H1 (cell line): Measurements from ENCODE around the gene SSH2. TPM values are rescaled to one million over a fixed set of nuclear protein-coding genes. Genes with fewer than 3 reads are reported as not detected.

Source experiments
- CTCF ChIA-PET: fragments of 300-600 bp; sonication (Branson Sonifier 250); formaldehyde crosslinking; loops from one replicate; lab custom pipeline; 2021; ENCODE audit not compliant: partially characterized antibody; lab: Charles Lee
- POLR2A ChIA-PET: fragments of 300-600 bp; sonication (Branson Sonifier 250); formaldehyde crosslinking; loops from one replicate; lab custom pipeline; 2021; ENCODE audit warnings: inconsistent platforms; ENCODE audit not compliant: partially characterized antibody; lab: Charles Lee
- DNase-seq, 2 experiments: peaks; one replicate each; pipeline versions ENCODE4 v3.0.0 to v3.0.0-alpha.2; 2010 to 2022; ENCODE audit warnings: low spot score in 2 of 2, low read depth in 1 of 2, mixed read lengths in 1 of 2
- FAIRE-seq: peaks from 2 replicates; lab custom pipeline; 2011; peaks lifted over from hg19 to GRCh38; lab: Jason Lieb, UNC
- H2AFZ ChIP-seq: 2 replicates; pipeline ENCODE4 v1.8.1; 2012; ENCODE audit warnings: low read length, inconsistent platforms
- H2AK5ac ChIP-seq: 2 replicates; pipeline ENCODE4 v1.6.1; 2013; ENCODE audit warnings: low read depth, low read length
- H2BK120ac ChIP-seq: replicated peaks from 2 replicates; pipeline ENCODE3; 2013; ENCODE audit warnings: low read depth, low read length, inconsistent platforms
- H2BK12ac ChIP-seq: 2 replicates; pipeline ENCODE4 v1.6.1; 2013; ENCODE audit warnings: low read depth, low read length
- H2BK15ac ChIP-seq: 2 replicates; pipeline ENCODE4 v1.6.1; 2013; ENCODE audit warnings: low read length
- H2BK20ac ChIP-seq: 2 replicates; pipeline ENCODE4 v1.6.1; 2013; ENCODE audit warnings: low read length
- H2BK5ac ChIP-seq: 2 replicates; pipeline ENCODE4 v1.6.1; 2013; ENCODE audit warnings: low read depth, low read length
- H3K14ac ChIP-seq: 2 replicates; pipeline ENCODE4 v1.6.1; 2013; ENCODE audit warnings: inconsistent platforms; ENCODE audit not compliant: insufficient read length
- H3K18ac ChIP-seq: 2 replicates; pipeline ENCODE4 v1.6.1; 2013; ENCODE audit warnings: low read length; ENCODE audit errors: extremely low read depth
- H3K23ac ChIP-seq: 2 replicates; pipeline ENCODE4 v1.6.1; 2013; ENCODE audit warnings: inconsistent platforms; ENCODE audit not compliant: insufficient read length
- H3K23me2 ChIP-seq: 2 replicates; pipeline ENCODE4 v1.6.1; 2013; ENCODE audit warnings: low read depth, low read length
- H3K27ac ChIP-seq: 2 replicates; pipeline ENCODE4 v1.6.1; 2011; ENCODE audit warnings: low read depth, low read length, inconsistent platforms
- H3K27me3 ChIP-seq, 4 experiments: replicated peaks in 1 of 4; 1 replicate in 1 of 4; 2 replicates in 3 of 4; pipeline versions ENCODE4 v1.6.1 to v1.8.1; 2011 to 2013; ENCODE audit warnings: low read length in 3 of 4, mild to moderate bottlenecking in 3 of 4, inconsistent platforms in 2 of 4, mixed read lengths in 2 of 4, moderate library complexity in 1 of 4; ENCODE audit not compliant: control insufficient read depth in 3 of 4, insufficient read depth in 3 of 4; ENCODE audit errors: extremely low read depth in 1 of 4
- H3K36me3 ChIP-seq, 4 experiments: 2 replicates each; pipeline versions ENCODE4 v1.6.1 to v1.8.1; 2011 to 2013; ENCODE audit warnings: mild to moderate bottlenecking in 4 of 4, low read length in 3 of 4, moderate library complexity in 2 of 4, control low read depth in 1 of 4, inconsistent platforms in 1 of 4; ENCODE audit not compliant: insufficient read depth in 4 of 4, control insufficient read depth in 2 of 4
- H3K4ac ChIP-seq: replicated peaks from 2 replicates; pipeline ENCODE3; 2013; ENCODE audit warnings: low read length, low read depth, mixed read lengths, inconsistent platforms; ENCODE audit not compliant: insufficient read length
- H3K4me1 ChIP-seq, 4 experiments: replicated peaks in 1 of 4; 1 replicate in 1 of 4; 2 replicates in 3 of 4; pipeline versions ENCODE4 v1.6.1 to v1.8.1; 2011 to 2013; ENCODE audit warnings: low read length in 3 of 4, inconsistent platforms in 2 of 4, mixed read lengths in 1 of 4; ENCODE audit not compliant: insufficient read depth in 4 of 4, control insufficient read depth in 3 of 4
- H3K4me2 ChIP-seq, 2 experiments: 2 replicates each; pipeline versions ENCODE4 v1.6.1 to v1.8.1; 2011 to 2013; ENCODE audit warnings: low read depth in 2 of 2, low read length in 2 of 2, control low read depth in 1 of 2, inconsistent platforms in 1 of 2, mild to moderate bottlenecking in 1 of 2; ENCODE audit not compliant: insufficient read depth in 1 of 2
- H3K4me3 ChIP-seq, 4 experiments: fragments of 200-600, 300-600 bp in 1 of 4; sonication (generic), shearing (Covaris generic), sonication (Bioruptor Twin) in 1 of 4; 2 replicates each; pipeline versions ENCODE4 v1.5.1 to v1.8.1; 2011 to 2016; ENCODE audit warnings: low read length in 4 of 4, low read depth in 3 of 4, control low read depth in 2 of 4, inconsistent platforms in 2 of 4, mild to moderate bottlenecking in 2 of 4, mixed read lengths in 1 of 4, moderate library complexity in 1 of 4; ENCODE audit not compliant: insufficient read depth in 2 of 4; ENCODE audit errors: extremely low read depth in 1 of 4
- H3K56ac ChIP-seq: replicated peaks from 2 replicates; pipeline ENCODE3; 2013; ENCODE audit warnings: low read depth, mild to moderate bottlenecking, mixed read lengths, low read length, inconsistent platforms; ENCODE audit not compliant: insufficient read length
- H3K79me1 ChIP-seq: 2 replicates; pipeline ENCODE4 v1.6.1; 2013; ENCODE audit warnings: low read depth, low read length, control low read depth
- H3K79me2 ChIP-seq, 2 experiments: 2 replicates each; pipeline versions ENCODE4 v1.6.1 to v1.8.1; 2012 to 2013; ENCODE audit warnings: low read length in 2 of 2, mild to moderate bottlenecking in 2 of 2, inconsistent platforms in 1 of 2; ENCODE audit not compliant: insufficient read depth in 2 of 2, control insufficient read depth in 1 of 2
- H3K9ac ChIP-seq, 4 experiments: replicated peaks in 1 of 4; 1 replicate in 1 of 4; 2 replicates in 3 of 4; pipeline versions ENCODE4 v1.6.1 to v1.8.1; 2011 to 2013; ENCODE audit warnings: low read depth in 3 of 4, low read length in 3 of 4, control low read depth in 2 of 4, mild to moderate bottlenecking in 2 of 4, moderate library complexity in 2 of 4, inconsistent platforms in 1 of 4; ENCODE audit errors: extremely low read depth in 1 of 4
- H3K9me3 ChIP-seq, 2 experiments: 2 replicates each; pipeline versions ENCODE4 v1.6.1 to v1.8.1; 2012 to 2013; ENCODE audit warnings: mild to moderate bottlenecking in 2 of 2, moderate library complexity in 2 of 2, control low read depth in 1 of 2, inconsistent platforms in 1 of 2, low read depth in 1 of 2, low read length in 1 of 2, mixed read lengths in 1 of 2; ENCODE audit not compliant: insufficient read depth in 2 of 2
- H4K20me1 ChIP-seq, 2 experiments: replicated peaks in 1 of 2; 2 replicates each; pipeline versions ENCODE3 to v1.8.1; 2011 to 2013; ENCODE audit warnings: inconsistent platforms in 2 of 2, low read length in 2 of 2, mild to moderate bottlenecking in 1 of 2; ENCODE audit not compliant: insufficient read depth in 2 of 2, control insufficient read depth in 1 of 2
- H4K5ac ChIP-seq: 2 replicates; pipeline ENCODE4 v1.6.1; 2013; ENCODE audit warnings: low read length, low read depth, mixed read lengths, inconsistent platforms; ENCODE audit not compliant: insufficient read length
- H4K8ac ChIP-seq: 2 replicates; pipeline ENCODE4 v1.8.0; 2013; ENCODE audit warnings: mild to moderate bottlenecking, moderate library complexity, low read length, inconsistent platforms; ENCODE audit not compliant: insufficient read depth; ENCODE audit errors: extremely low read depth
- H4K91ac ChIP-seq: replicated peaks from 2 replicates; pipeline ENCODE3; 2013; ENCODE audit warnings: low read length, mixed read lengths, inconsistent platforms; ENCODE audit not compliant: insufficient read length
- POLR2AphosphoS5 ChIP-seq: IDR thresholded peaks from 2 replicates; pipeline ENCODE4 v1.6.1; 2011; ENCODE audit warnings: low read depth, low read length
- SIN3A ChIP-seq, 2 experiments: IDR thresholded peaks in 1 of 2; conservative IDR thresholded peaks in 1 of 2; 2 replicates each; pipeline ENCODE4 v1.6.1; 2011 to 2012; ENCODE audit warnings: low read length in 2 of 2, improper control_type of control experiment in 1 of 2, low read depth in 1 of 2, mild to moderate bottlenecking in 1 of 2
- WGBS, 2 experiments: shearing (Covaris generic) in 1 of 2; methylation state at CpG; one replicate each; pipeline versions ENCODE4 v1.1.6 to v1.1.7; 2013 to 2015; ENCODE audit warnings: low lambda C conversion rate in 2 of 2, mixed read lengths in 2 of 2, inconsistent platforms in 1 of 2, low coverage in 1 of 2, missing lambda C conversion rate in 1 of 2; ENCODE audit not compliant: insufficient replicate concordance in 2 of 2, insufficient coverage in 1 of 2, insufficient read length in 1 of 2; ENCODE audit errors: extremely low coverage in 1 of 2, missing lambda C conversion rate in 1 of 2; 5-methylcytosine and 5-hydroxymethylcytosine counted together
- polyA plus RNA-seq, 7 experiments: library from polyadenylated mRNA; depleted of rRNA in 3 of 7; stranded (reverse) in 5 of 7; unstranded in 2 of 7; fragments of >200 nt in 5 of 7; fragments of 200-250 nt in 2 of 7; gene quantifications; 1 replicate in 5 of 7; 2 replicates in 1 of 7; 4 replicates in 1 of 7; pipeline versions ENCODE4 v1.2.1 to v1.2.3, GENCODE V29; 2011 to 2013; ENCODE audit warnings: missing spikeins in 2 of 7, mixed read lengths in 2 of 7
- total RNA-seq: library from RNA; stranded (reverse); fragmentation: NEBNext Ultra II Directional; extraction: Animal tissue kit (Norgen Biotek cat#: 25700); gene quantifications from 2 replicates; pipeline ENCODE4 v1.2.1, GENCODE V29; 2021

SSH2 gene
- total and polyA plus RNA-seq, 2 of the 8 experiments (the other 6 are each of a cell fraction or from before 2014, with no cell fraction given) = 5.2 to 15.9 TPM

- Histone ChIP-seq H4K20me1 (peaks cover 14 to 28% of the 10 kb centered on the region in 2 experiments), H3K23me2 (peaks cover 36% of the 10 kb centered on the region; the same call in 1 of the 2 replicates), H3K9ac (peak overlapping the region in 2 of 4 experiments; percentile 28 to 31; a peak in 2 of 7 replicates), H2BK20ac (no peak overlapping the region), H2BK12ac (peak overlapping the region; percentile 68; the same call in 1 of the 2 replicates), H3K4ac (peak overlapping the region; percentile 97), H3K14ac (no peak overlapping the region), H3K27ac (no peak overlapping the region), H3K4me3 (peak overlapping the region; percentile 56 to 76 (median 64)), H4K5ac (peak overlapping the region; percentile 46), H4K8ac (peak overlapping the region; percentile 73), H2BK120ac (peak overlapping the region; percentile 1), H2AK5ac (no peak overlapping the region; the same call in 1 of the 2 replicates), H3K79me2 (peaks cover 0 to 40% of the 10 kb centered on the region in 2 experiments; a peak in 2 of 4 replicates), H2BK5ac (peak overlapping the region; percentile 75; the same call in 1 of the 2 replicates), H3K4me1 (peaks cover 0 to 43% (median 35%) of the 10 kb centered on the region in 4 experiments; a peak in 6 of 7 replicates), H3K36me3 (no peaks in the 10 kb centered on the region), H2BK15ac (peak overlapping the region; percentile 97), H2AFZ (no peak overlapping the region), H3K27me3 (peaks cover 0 to 6% (median 5%) of the 10 kb centered on the region in 4 experiments; a peak in 2 of 7 replicates), H4K91ac (peak overlapping the region; percentile 75), H3K79me1 (peaks cover 15% of the 10 kb centered on the region), H3K9me3 (no peaks in the 10 kb centered on the region), H3K23ac (no peak overlapping the region), H3K4me2 (peak overlapping the region; percentile 80 to 93), H3K56ac (no peak overlapping the region), H3K18ac (peak overlapping the region; percentile 78)
- DNase-seq (peak in 1 of 2 experiments; percentile 55), FAIRE-seq (no peak)
- WGBS, 2 experiments = 18% methylated on average over 30 of the region's 30 CpGs; no CpG with 5 or more reads in 1 of the 2 experiments
- TF ChIP-seq POLR2AphosphoS5 (no peak), SIN3A (conservative IDR thresholded peaks at IDR 0.05 in 1 of 2, IDR thresholded peaks at IDR 0.05 in 1 of 2; ENCODE audit: low read depth in 1 of 2, low read length in 2 of 2) (0 out of 4 replicates have a peak, but pooled peaks of 1 of the 2 experiments have one; percentile 6)
- CTCF ChIA-PET = interaction anchor here (0.6 to 5.0 kb wide), 5 partner anchors 15 to 36 kb away, joined by 3 to 167 read pairs (median 4); partner anchors contain the start of gene TP53I13
- POLR2A ChIA-PET = interaction anchor here (0.6 to 3.6 kb wide), 8 partner anchors 9 to 298 kb away, joined by 3 to 30 read pairs (median 8); partner anchors contain the start of genes NUFIP2 and TAOK1
Measured at GRCh38 chr17:29590411-29591145, 339.4 kb downstream of the SSH2 start.
